MM.1S (cell line): ENCODE results near the gene TMEM232.
A peak's percentile ranks its signal among the peaks of the same experiment; 100 is the strongest.

Experiments
- DNase-seq: peaks from one replicate; pipeline ENCODE4 v3.0.0-alpha.2; 2015
- H2AFZ ChIP-seq: fragments of 300-600 bp; sonication (generic); 2 replicates; pipeline ENCODE4 v1.6.0; 2016; ENCODE audit warnings: antibody characterized with exemption, low read length
- H3F3A ChIP-seq: fragments of 300-600 bp; sonication (generic); 2 replicates; pipeline ENCODE4 v1.6.1; 2016; ENCODE audit warnings: mild to moderate bottlenecking, antibody characterized with exemption, low read length, moderate library complexity, mixed read lengths; ENCODE audit not compliant: insufficient read depth
- H3K27ac ChIP-seq: fragments of 300-600 bp; sonication (generic); 2 replicates; pipeline ENCODE4 v1.5.1; 2016; ENCODE audit warnings: mild to moderate bottlenecking, low read length
- H3K27me3 ChIP-seq: fragments of 300-600 bp; sonication (generic); replicated peaks from 2 replicates; pipeline ENCODE4 v1.6.0; 2016; ENCODE audit warnings: low read length; ENCODE audit not compliant: insufficient read depth
- H3K36me3 ChIP-seq: fragments of 300-600 bp; sonication (generic); replicated peaks from 2 replicates; pipeline ENCODE4 v1.6.1; 2016; ENCODE audit warnings: mild to moderate bottlenecking, low read length, mixed read lengths; ENCODE audit not compliant: insufficient read depth
- H3K4me1 ChIP-seq: fragments of 300-600 bp; sonication (generic); 2 replicates; pipeline ENCODE4 v1.6.1; 2016; ENCODE audit warnings: low read length, mixed read lengths
- H3K4me2 ChIP-seq: fragments of 300-600 bp; sonication (generic); 2 replicates; pipeline ENCODE4 v1.6.0; 2016; ENCODE audit warnings: low read depth, low read length
- H3K4me3 ChIP-seq: fragments of 300-600 bp; sonication (generic); 2 replicates; pipeline ENCODE4 v1.5.1; 2016; ENCODE audit warnings: low read length, mixed read lengths
- H3K79me2 ChIP-seq: fragments of 300-600 bp; sonication (generic); 2 replicates; pipeline ENCODE4 v1.6.1; 2016; ENCODE audit warnings: mixed run types, low read length, mixed read lengths
- H3K9ac ChIP-seq: fragments of 300-600 bp; sonication (generic); 2 replicates; pipeline ENCODE4 v1.6.1; 2016; ENCODE audit warnings: low read length, mixed read lengths
- H3K9me2 ChIP-seq: fragments of 300-600 bp; sonication (generic); replicated peaks from 2 replicates; pipeline ENCODE4 v1.6.1; 2016; ENCODE audit warnings: mild to moderate bottlenecking, low read length, mixed read lengths; ENCODE audit not compliant: insufficient read depth
- H3K9me3 ChIP-seq: fragments of 300-600 bp; sonication (generic); replicated peaks from 2 replicates; pipeline ENCODE4 v1.6.1; 2016; ENCODE audit warnings: mild to moderate bottlenecking, low read length, mixed read lengths; ENCODE audit not compliant: insufficient read depth
- H4K20me1 ChIP-seq: fragments of 300-600 bp; sonication (generic); 2 replicates; pipeline ENCODE4 v1.6.1; 2016; ENCODE audit warnings: mild to moderate bottlenecking, low read length, moderate library complexity, mixed read lengths; ENCODE audit not compliant: insufficient read depth
- EZH2 ChIP-seq: fragments of 300-600 bp; sonication (generic); optimal IDR thresholded peaks from 2 replicates; pipeline ENCODE3; 2017; ENCODE audit warnings: low read depth, mild to moderate bottlenecking, antibody characterized with exemption, low read length, mixed read lengths
- EZH2phosphoT487 ChIP-seq: fragments of 300-600 bp; sonication (generic); IDR thresholded peaks from 2 replicates; pipeline ENCODE4 v1.6.1; 2018; ENCODE audit warnings: antibody characterized with exemption, low read length
- TF ChIP-seq, protein P1 (sequence below): fragments of 300-600 bp; sonication (generic); IDR thresholded peaks from 2 replicates; pipeline ENCODE4 v1.5.1; 2016; ENCODE audit warnings: antibody characterized with exemption, low read length, mixed read lengths

The TMEM232 gene

DNA sequence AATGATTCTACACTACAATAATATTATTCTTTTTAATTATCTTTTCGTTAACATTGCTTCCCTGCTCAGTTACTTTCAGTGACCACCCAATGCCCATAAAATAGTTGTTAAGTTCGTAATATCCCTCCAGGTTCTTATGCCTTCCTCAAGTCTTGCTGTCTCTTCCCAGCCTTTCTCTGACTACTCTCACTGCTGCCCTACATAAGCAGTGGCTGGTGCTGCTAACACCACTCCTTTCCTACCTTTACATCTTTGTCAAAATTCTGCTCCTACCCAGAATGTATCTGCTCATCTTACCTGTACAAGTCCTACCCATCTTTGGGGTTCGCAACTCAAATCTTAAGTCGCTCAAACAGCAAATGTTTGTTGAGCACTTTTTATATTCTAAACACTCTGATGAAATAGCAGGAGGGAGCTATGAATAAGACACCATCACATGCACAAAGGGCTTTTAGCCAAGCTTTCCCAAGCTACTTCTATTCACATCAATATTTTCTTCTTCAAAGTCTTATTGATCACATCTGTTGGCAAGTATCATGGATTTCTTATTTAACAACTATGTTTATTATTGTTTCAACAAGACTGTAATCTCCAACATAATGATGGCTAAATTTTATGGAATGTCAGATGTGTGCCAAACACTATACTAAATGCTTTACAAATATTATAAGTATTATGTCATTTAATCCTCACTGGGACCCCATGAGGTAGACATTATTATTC, 41.8 kb upstream of the TMEM232 start:
- Histone ChIP-seq H3K4me1 (peaks cover 7% of the 10 kb centered on the region; the same call in 1 of the 2 replicates), H3K4me2 (no peak overlapping the region), H2AFZ (no peak overlapping the region), H3K79me2 (no peaks in the 10 kb centered on the region), H3K9ac (no peak overlapping the region), H3K27me3 (no peaks in the 10 kb centered on the region), H3K27ac (no peak overlapping the region), H3K36me3 (no peaks in the 10 kb centered on the region), H3K9me3 (no peaks in the 10 kb centered on the region), H3F3A (no peaks in the 10 kb centered on the region), H3K9me2 (no peaks in the 10 kb centered on the region), H3K4me3 (no peak overlapping the region), H4K20me1 (no peaks in the 10 kb centered on the region)
- TF ChIP-seq, protein P1, sequence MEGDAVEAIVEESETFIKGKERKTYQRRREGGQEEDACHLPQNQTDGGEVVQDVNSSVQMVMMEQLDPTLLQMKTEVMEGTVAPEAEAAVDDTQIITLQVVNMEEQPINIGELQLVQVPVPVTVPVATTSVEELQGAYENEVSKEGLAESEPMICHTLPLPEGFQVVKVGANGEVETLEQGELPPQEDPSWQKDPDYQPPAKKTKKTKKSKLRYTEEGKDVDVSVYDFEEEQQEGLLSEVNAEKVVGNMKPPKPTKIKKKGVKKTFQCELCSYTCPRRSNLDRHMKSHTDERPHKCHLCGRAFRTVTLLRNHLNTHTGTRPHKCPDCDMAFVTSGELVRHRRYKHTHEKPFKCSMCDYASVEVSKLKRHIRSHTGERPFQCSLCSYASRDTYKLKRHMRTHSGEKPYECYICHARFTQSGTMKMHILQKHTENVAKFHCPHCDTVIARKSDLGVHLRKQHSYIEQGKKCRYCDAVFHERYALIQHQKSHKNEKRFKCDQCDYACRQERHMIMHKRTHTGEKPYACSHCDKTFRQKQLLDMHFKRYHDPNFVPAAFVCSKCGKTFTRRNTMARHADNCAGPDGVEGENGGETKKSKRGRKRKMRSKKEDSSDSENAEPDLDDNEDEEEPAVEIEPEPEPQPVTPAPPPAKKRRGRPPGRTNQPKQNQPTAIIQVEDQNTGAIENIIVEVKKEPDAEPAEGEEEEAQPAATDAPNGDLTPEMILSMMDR, result no peak
- TF ChIP-seq EZH2, result no peak
- no peak for TF ChIP-seq EZH2phosphoT487
- DNase-seq, result no peak

DNA sequence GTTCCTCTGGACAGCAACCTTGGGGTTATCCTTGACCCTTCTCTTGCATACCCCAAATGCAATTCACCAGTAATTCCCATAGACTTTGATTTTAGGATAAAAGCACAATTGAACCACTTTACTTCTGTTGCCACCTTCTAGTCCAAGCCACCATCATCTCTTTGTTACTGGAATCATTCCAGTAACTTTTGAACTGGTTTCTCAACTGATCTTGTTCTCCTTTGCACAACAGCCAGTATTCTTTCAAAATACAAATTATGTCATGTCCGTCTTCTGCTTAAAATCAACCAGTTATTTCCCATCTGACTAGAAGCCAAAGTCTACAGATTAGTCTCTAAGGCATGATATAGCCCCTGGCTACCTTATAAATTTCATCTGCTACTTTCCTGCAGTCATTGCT, 33.7 kb upstream of the TMEM232 start:
- H4K20me1 ChIP-seq, result no peaks in the 10 kb centered on the region
- peaks cover 4% of the 10 kb centered on the region; the same call in 1 of the 2 replicates for H3K36me3 ChIP-seq
- H2AFZ ChIP-seq, result no peak overlapping the region
- DNase-seq, result no peak
- H3K4me2 ChIP-seq, result no peak overlapping the region
- H3K9ac ChIP-seq, result no peak overlapping the region
- H3K4me3 ChIP-seq, result no peak overlapping the region
- TF ChIP-seq, protein P1, result no peak
- no peak for TF ChIP-seq EZH2phosphoT487
- no peak for TF ChIP-seq EZH2
- no peaks in the 10 kb centered on the region for H3K9me3 ChIP-seq
- H3K79me2 ChIP-seq, result no peaks in the 10 kb centered on the region
- H3K9me2 ChIP-seq, result no peaks in the 10 kb centered on the region
- H3F3A ChIP-seq, result no peaks in the 10 kb centered on the region
- H3K27ac ChIP-seq, result no peak overlapping the region
- no peaks in the 10 kb centered on the region for H3K27me3 ChIP-seq
- no peaks in the 10 kb centered on the region for H3K4me1 ChIP-seq

DNA sequence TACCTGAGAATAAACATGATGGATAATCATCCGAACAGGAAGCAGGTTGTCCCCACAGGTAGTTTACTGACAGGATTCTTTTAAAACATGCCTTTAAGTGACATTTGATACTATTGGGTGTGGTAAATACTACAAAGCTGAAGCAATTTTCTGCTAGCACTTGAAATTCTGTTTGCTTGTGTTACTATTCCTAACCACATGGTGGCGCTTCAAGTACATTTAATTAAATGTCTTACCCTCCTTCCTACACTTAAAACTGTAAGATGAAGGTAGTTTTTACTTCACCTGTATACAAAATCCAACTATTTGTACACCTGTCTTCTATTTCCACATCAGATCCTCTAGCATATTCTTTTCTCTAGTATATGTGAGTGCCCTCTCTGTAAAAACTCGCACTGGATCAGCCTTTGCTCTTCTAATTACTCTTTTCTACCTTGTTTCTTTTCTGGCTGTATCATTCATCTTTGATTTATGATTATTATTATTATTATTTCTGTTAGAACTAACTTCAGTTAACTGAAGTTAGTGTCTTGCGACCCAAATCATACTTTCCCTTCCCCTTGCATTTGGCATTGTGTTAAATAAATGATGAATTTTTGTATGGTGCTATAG, 30.8 kb upstream of the TMEM232 start:
- DNase-seq, result peak; percentile 47
- Histone ChIP-seq H3K9me2 (no peaks in the 10 kb centered on the region), H3K36me3 (peaks cover 3% of the 10 kb centered on the region; the same call in 1 of the 2 replicates), H3K4me1 (peaks cover 15% of the 10 kb centered on the region), H2AFZ (no peak overlapping the region), H3K27ac (no peak overlapping the region), H3K9ac (no peak overlapping the region), H3K79me2 (peaks cover 17% of the 10 kb centered on the region), H3K4me3 (no peak overlapping the region), H3K4me2 (no peak overlapping the region), H4K20me1 (no peaks in the 10 kb centered on the region), H3F3A (peaks cover 9% of the 10 kb centered on the region; the same call in 1 of the 2 replicates), H3K27me3 (no peaks in the 10 kb centered on the region), H3K9me3 (no peaks in the 10 kb centered on the region)
- TF ChIP-seq, protein P1, result peak; percentile 70
- TF ChIP-seq EZH2, result no peak
